GM18526 (cell line): ENCODE data around the gene KDELR3.

ENCODE experiments used
- POLR2A ChIP-seq: IDR thresholded peaks from 3 replicates; pipeline ENCODE4 v1.6.1; 2011; ENCODE audit not compliant: insufficient read length; ENCODE audit errors: extremely low read depth

Gene KDELR3

GRCh38 chr22:38450234-38450797 lies 17.6 kb upstream of the KDELR3 start:
- TF ChIP-seq POLR2A: no peak

GRCh38 chr22:38451404-38451803 lies 16.5 kb upstream of the KDELR3 start:
- no peak for TF ChIP-seq POLR2A

GRCh38 chr22:38451864-38452263 lies 16.0 kb upstream of the KDELR3 start:
- no peak for TF ChIP-seq POLR2A

GRCh38 chr22:38452373-38453065 lies 15.4 kb upstream of the KDELR3 start:
- no peak for TF ChIP-seq POLR2A

GRCh38 chr22:38453066-38453672 lies 14.7 kb upstream of the KDELR3 start:
- no peak for TF ChIP-seq POLR2A

- no peak for TF ChIP-seq POLR2A
These were observed 13.9 kb upstream of the KDELR3 start for GRCh38 chr22:38453996-38454352.

GRCh38 chr22:38454353-38455075 lies 13.4 kb upstream of the KDELR3 start:
- TF ChIP-seq POLR2A: no peak

GRCh38 chr22:38455076-38455529 lies 12.8 kb upstream of the KDELR3 start, which contains the start of gene KCNJ4:
Gene KCNJ4, minus strand, starts transcription at chr22:38455199. Its CDS starts 27,067 bp downstream, at chr22:38428132.
- TF ChIP-seq POLR2A: no peak

- TF ChIP-seq POLR2A: no peak
These were observed 12.2 kb upstream of the KDELR3 start for GRCh38 chr22:38455530-38456271.

- no peak for TF ChIP-seq POLR2A
These were observed 11.5 kb upstream of the KDELR3 start for GRCh38 chr22:38456272-38456835.

- no peak for TF ChIP-seq POLR2A
These were observed 10.8 kb upstream of the KDELR3 start for GRCh38 chr22:38456841-38457699.

GRCh38 chr22:38460426-38460840 lies 7.5 kb upstream of the KDELR3 start:
- no peak for TF ChIP-seq POLR2A

- no peak for TF ChIP-seq POLR2A
These were observed 6.9 kb upstream of the KDELR3 start for GRCh38 chr22:38461057-38461413.
